PC-9 (cell line): ENCODE results near the gene RYR1. TPM values are rescaled to one million over a fixed set of nuclear protein-coding genes. Genes with fewer than 3 reads are reported as not detected.
"Not testable (repeated sequence)": the region's sequence is repeated elsewhere in the genome, so short reads cannot be mapped to it uniquely, and the experiment has no call there.

Experiments
- BruUV-seq: library from RNA; stranded (reverse); fragments of 400-500 nt; replicated peaks from 2 replicates; lab custom pipeline; 2021; lab: Mats Ljungman, UMichigan
- CTCF ChIA-PET: fragments of 300-600 bp; sonication (Branson Sonifier 250); formaldehyde crosslinking; loops from one replicate; lab custom pipeline; 2022; ENCODE audit warnings: antibody characterized with exemption; lab: Charles Lee
- POLR2A ChIA-PET: fragments of 300-600 bp; sonication (Branson Sonifier 250); formaldehyde crosslinking; loops from one replicate; lab custom pipeline; 2022; ENCODE audit warnings: antibody characterized with exemption; ENCODE audit not compliant: unreplicated experiment; lab: Charles Lee
- DNase-seq, 2 experiments: peaks; one replicate each; pipeline versions ENCODE4 v3.0.0 to v3.0.0-alpha.2; 2015 to 2022; ENCODE audit warnings: mixed read lengths in 1 of 2
- H2AFZ ChIP-seq: fragments of 200-600 bp; sonication (generic); 2 replicates; pipeline ENCODE4 v1.8.1; 2017; ENCODE audit warnings: antibody characterized with exemption
- H3F3A ChIP-seq: fragments of 200-600 bp; sonication (generic); 2 replicates; pipeline ENCODE4 v1.8.1; 2017; ENCODE audit warnings: antibody characterized with exemption, mild to moderate bottlenecking, low read depth; ENCODE audit not compliant: insufficient read depth
- H3K27ac ChIP-seq: fragments of 200-600 bp; sonication (generic); 2 replicates; pipeline ENCODE4 v1.6.1; 2016; ENCODE audit warnings: mixed run types
- H3K27me3 ChIP-seq: fragments of 200-600 bp; sonication (generic); 2 replicates; pipeline ENCODE4 v1.6.1; 2016; ENCODE audit warnings: low read depth, mixed run types; ENCODE audit not compliant: insufficient read depth
- H3K36me3 ChIP-seq: fragments of 200-600 bp; sonication (generic); 2 replicates; pipeline ENCODE4 v1.6.1; 2016; ENCODE audit warnings: low read depth, mixed run types
- H3K4me1 ChIP-seq: fragments of 200-600 bp; sonication (generic); replicated peaks from 2 replicates; pipeline ENCODE4 v1.6.1; 2016; ENCODE audit warnings: mixed run types; ENCODE audit not compliant: insufficient read depth
- H3K4me2 ChIP-seq: fragments of 200-600 bp; sonication (generic); 2 replicates; pipeline ENCODE4 v1.6.1; 2017; ENCODE audit warnings: mixed run types
- H3K4me3 ChIP-seq: fragments of 200-600 bp; sonication (generic); 2 replicates; pipeline ENCODE4 v1.6.1; 2016; ENCODE audit warnings: mixed run types
- H3K79me2 ChIP-seq: fragments of 200-600 bp; sonication (generic); 2 replicates; pipeline ENCODE4 v1.6.1; 2017; ENCODE audit warnings: low read depth, mixed run types
- H3K9me2 ChIP-seq: fragments of 200-600 bp; sonication (generic); 2 replicates; pipeline ENCODE4 v1.8.1; 2017; ENCODE audit warnings: mild to moderate bottlenecking; ENCODE audit not compliant: insufficient read depth
- H3K9me3 ChIP-seq: fragments of 200-600 bp; sonication (generic); 2 replicates; pipeline ENCODE4 v1.8.1; 2016; ENCODE audit warnings: low read depth; ENCODE audit not compliant: insufficient read depth
- H4K20me1 ChIP-seq: fragments of 200-600 bp; sonication (generic); 2 replicates; pipeline ENCODE4 v1.8.1; 2017; ENCODE audit not compliant: insufficient read depth
- EZH2 ChIP-seq: fragments of 200-600 bp; sonication (generic); IDR thresholded peaks from 2 replicates; pipeline ENCODE4 v1.8.0; 2017; ENCODE audit warnings: antibody characterized with exemption, low read depth
- intact Hi-C: fragments of 100-400 bp; cut with micrococcal nuclease; formaldehyde crosslinking; loops from one replicate; pipeline ENCODE4 v1.10.0; 2022; ENCODE audit not compliant: unreplicated experiment
- total RNA-seq: library from RNA; stranded (reverse); gene quantifications from 2 replicates; pipeline ENCODE4 v1.2.3, GENCODE V29; 2021
- TF ChIP-seq, protein P1 (sequence below): fragments of 200-600 bp; sonication (generic); conservative IDR thresholded peaks from 2 replicates; pipeline ENCODE4 v1.6.1; 2017; ENCODE audit warnings: mixed run types, antibody characterized with exemption, mild to moderate bottlenecking, moderate library complexity

RYR1 gene
- total RNA-seq, 1 experiment from 2014 or later = 1.0 TPM

DNA sequence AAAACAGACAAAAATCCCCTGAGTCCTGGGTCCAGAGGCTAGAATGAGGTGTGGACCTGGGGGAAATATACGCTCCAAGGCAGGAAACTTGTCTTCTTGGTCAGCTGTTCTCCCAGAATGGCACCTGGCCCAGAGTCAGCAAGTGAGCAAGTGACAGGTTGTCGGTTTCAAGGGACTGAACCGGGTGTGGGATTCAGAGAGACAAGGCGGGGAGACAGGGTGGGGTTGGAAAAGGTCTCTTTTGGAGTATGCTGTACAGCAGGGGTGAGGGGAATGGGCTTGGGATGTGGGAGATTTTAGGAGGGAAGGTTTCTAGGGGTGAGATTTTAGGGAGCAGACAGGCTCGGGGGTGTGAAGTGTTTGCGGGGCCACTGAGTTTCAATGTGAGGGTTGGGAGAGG, 83.3 kb downstream of the RYR1 start:
- CTCF ChIA-PET = no interaction called here
- Histone ChIP-seq H3K4me2 (no peak overlapping the region), H3K4me1 (no peaks in the 10 kb centered on the region), H3K4me3 (no peak overlapping the region), H3K36me3 (no peaks in the 10 kb centered on the region), H3K27ac (no peak overlapping the region), H3F3A (no peaks in the 10 kb centered on the region), H3K9me2 (no peaks in the 10 kb centered on the region), H3K27me3 (no peaks in the 10 kb centered on the region), H3K79me2 (no peaks in the 10 kb centered on the region), H3K9me3 (no peaks in the 10 kb centered on the region), H4K20me1 (no peaks in the 10 kb centered on the region), H2AFZ (no peak overlapping the region)
- no TSS peak for BruUV-seq
- POLR2A ChIA-PET = interaction anchor here (0.7 kb wide), 1 partner anchor 190 kb away, joined by 3 read pairs; no protein-coding TSS in a partner anchor
- intact Hi-C loops = loop anchor here (5.0 to 10.0 kb wide), 2 partner anchors 218 to 435 kb away; no protein-coding TSS in a partner anchor
- no peak for DNase-seq
- TF ChIP-seq, protein P1, sequence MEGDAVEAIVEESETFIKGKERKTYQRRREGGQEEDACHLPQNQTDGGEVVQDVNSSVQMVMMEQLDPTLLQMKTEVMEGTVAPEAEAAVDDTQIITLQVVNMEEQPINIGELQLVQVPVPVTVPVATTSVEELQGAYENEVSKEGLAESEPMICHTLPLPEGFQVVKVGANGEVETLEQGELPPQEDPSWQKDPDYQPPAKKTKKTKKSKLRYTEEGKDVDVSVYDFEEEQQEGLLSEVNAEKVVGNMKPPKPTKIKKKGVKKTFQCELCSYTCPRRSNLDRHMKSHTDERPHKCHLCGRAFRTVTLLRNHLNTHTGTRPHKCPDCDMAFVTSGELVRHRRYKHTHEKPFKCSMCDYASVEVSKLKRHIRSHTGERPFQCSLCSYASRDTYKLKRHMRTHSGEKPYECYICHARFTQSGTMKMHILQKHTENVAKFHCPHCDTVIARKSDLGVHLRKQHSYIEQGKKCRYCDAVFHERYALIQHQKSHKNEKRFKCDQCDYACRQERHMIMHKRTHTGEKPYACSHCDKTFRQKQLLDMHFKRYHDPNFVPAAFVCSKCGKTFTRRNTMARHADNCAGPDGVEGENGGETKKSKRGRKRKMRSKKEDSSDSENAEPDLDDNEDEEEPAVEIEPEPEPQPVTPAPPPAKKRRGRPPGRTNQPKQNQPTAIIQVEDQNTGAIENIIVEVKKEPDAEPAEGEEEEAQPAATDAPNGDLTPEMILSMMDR = no peak
- no peak for TF ChIP-seq EZH2

GRCh38 chr19:38517321-38517720, 83.8 kb downstream of the RYR1 start:
- intact Hi-C loops = loop anchor here (5.0 to 10.0 kb wide), 2 partner anchors 217 to 435 kb away; no protein-coding TSS in a partner anchor
- no peak for TF ChIP-seq EZH2
- TF ChIP-seq, protein P1 = no peak
- no peaks in the 10 kb centered on the region for H3F3A ChIP-seq
- BruUV-seq = no TSS peak
- no peak overlapping the region for H3K4me3 ChIP-seq
- ChIA-PET CTCF (no interaction called here), POLR2A (no interaction called here)
- H3K4me2 ChIP-seq = no peak overlapping the region
- H3K79me2 ChIP-seq = no peaks in the 10 kb centered on the region
- no peaks in the 10 kb centered on the region for H3K9me2 ChIP-seq
- no peak overlapping the region for H3K27ac ChIP-seq
- H3K36me3 ChIP-seq = no peaks in the 10 kb centered on the region
- H3K9me3 ChIP-seq = no peaks in the 10 kb centered on the region
- H2AFZ ChIP-seq = no peak overlapping the region
- no peaks in the 10 kb centered on the region for H3K27me3 ChIP-seq
- H4K20me1 ChIP-seq = no peaks in the 10 kb centered on the region
- no peak for DNase-seq
- no peaks in the 10 kb centered on the region for H3K4me1 ChIP-seq

DNA sequence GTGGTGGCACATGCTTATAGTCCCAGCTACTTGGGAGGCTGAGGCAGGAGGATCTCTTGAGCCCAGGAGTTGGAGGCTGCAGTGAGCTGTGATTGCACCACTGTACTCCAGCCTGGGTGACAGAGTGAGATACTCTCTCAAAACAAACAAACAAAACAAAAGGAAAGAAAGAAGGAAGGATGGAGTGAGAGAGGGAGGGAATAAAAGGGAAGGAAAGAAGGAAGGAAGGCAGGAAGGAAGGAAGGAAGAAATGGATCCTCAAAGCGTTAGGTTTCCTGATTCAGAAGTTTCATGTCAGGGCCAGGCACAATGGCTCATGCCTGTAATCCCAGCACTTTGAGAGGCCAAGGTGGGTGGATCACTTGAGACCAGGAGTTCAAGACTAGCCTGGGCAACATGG, 84.5 kb downstream of the RYR1 start:
- H3K27ac ChIP-seq, H3F3A ChIP-seq, BruUV-seq, H3K4me3 ChIP-seq, CTCF ChIA-PET, H3K9me3 ChIP-seq, H2AFZ ChIP-seq, H3K36me3 ChIP-seq, DNase-seq, H3K9me2 ChIP-seq, H3K4me2 ChIP-seq, H4K20me1 ChIP-seq, H3K27me3 ChIP-seq, H3K79me2 ChIP-seq, H3K4me1 ChIP-seq: not testable (repeated sequence)
- intact Hi-C loops = loop anchor here (5.0 to 10.0 kb wide), 2 partner anchors 217 to 434 kb away; no protein-coding TSS in a partner anchor
- POLR2A ChIA-PET = interaction anchor here (0.6 kb wide), 1 partner anchor 245 kb away, joined by 4 read pairs; no protein-coding TSS in a partner anchor

DNA sequence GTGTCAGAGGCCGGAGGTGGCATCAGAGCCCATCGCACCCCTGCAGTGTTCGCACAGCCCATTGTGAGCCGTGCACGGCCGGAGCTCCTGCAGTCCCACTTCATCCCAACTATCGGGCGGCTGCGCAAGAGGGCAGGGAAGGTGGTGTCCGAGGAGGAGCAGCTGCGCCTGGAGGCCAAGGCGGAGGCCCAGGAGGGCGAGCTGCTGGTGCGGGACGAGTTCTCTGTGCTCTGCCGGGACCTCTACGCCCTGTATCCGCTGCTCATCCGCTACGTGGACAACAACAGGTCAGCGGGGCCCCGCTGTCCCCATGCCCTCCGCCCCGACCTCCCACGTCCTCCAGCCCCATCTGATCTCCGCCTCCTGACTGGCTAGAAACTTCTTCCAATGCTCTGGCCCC, 85.7 kb downstream of the RYR1 start:
- no TSS peak for BruUV-seq

More for the DNA sequence above, 85.7 kb downstream of the RYR1 start:
- no peaks in the 10 kb centered on the region for H3F3A ChIP-seq
- H3K4me3 ChIP-seq = no peak overlapping the region
- intact Hi-C loops = loop anchor here (5.0 to 10.0 kb wide), 2 partner anchors 216 to 433 kb away; no protein-coding TSS in a partner anchor
- DNase-seq = no peak
- no peak overlapping the region for H2AFZ ChIP-seq
- ChIA-PET POLR2A (no interaction called here), CTCF (no interaction called here)
- no peaks in the 10 kb centered on the region for H3K4me1 ChIP-seq
- H3K36me3 ChIP-seq = no peaks in the 10 kb centered on the region
- H3K4me2 ChIP-seq = no peak overlapping the region
- TF ChIP-seq, protein P1 = no peak
- TF ChIP-seq EZH2 = no peak
- no peaks in the 10 kb centered on the region for H3K9me2 ChIP-seq
- no peak overlapping the region for H3K27ac ChIP-seq
- H3K27me3 ChIP-seq = no peaks in the 10 kb centered on the region
- H3K79me2 ChIP-seq = no peaks in the 10 kb centered on the region
- H3K9me3 ChIP-seq = no peaks in the 10 kb centered on the region
- H4K20me1 ChIP-seq = no peaks in the 10 kb centered on the region
